ENCODE measurements around the gene SNX10. TPM values are rescaled to one million over a fixed set of nuclear protein-coding genes. Genes with fewer than 3 reads are reported as not detected.
"Not testable (repeated sequence)": the region's sequence is repeated elsewhere in the genome, so short reads cannot be mapped to it uniquely, and the experiment has no call there.

Gene SNX10
- total RNA-seq, 1 donor from 2014 or later: 73.8 TPM

DNA sequence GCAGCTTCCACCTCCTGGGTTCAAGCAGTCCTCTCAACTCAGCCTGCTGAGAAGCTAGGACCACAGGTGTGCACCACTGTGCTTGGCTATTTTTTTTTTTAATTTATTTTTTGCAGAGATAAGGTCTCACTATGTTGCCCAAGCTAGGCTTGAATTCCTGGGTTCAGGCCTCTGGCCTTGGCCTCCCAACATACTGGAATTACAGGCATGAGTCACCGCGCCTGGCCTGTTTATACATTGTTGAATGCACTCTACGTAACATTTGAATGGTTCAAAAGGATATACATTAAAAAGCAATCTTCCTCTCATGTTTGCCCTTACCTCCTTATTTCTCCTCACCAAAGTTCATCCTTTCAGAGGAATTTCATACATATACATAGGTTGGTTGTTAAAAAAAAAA is 7.2 kb upstream of the SNX10 start:
- Histone ChIP-seq H3K27ac (no peak overlapping the region), H3K36me3 (no peaks in the 10 kb centered on the region), H3K4me1 (no peaks in the 10 kb centered on the region), H3K4me3 (no peak overlapping the region), H3K9me3 (no peaks in the 10 kb centered on the region), H3K27me3 (no peaks in the 10 kb centered on the region)
- intact Hi-C loops (cut with DNase I): no loop called here
- no peak for DNase-seq
- TF ChIP-seq, protein P1, sequence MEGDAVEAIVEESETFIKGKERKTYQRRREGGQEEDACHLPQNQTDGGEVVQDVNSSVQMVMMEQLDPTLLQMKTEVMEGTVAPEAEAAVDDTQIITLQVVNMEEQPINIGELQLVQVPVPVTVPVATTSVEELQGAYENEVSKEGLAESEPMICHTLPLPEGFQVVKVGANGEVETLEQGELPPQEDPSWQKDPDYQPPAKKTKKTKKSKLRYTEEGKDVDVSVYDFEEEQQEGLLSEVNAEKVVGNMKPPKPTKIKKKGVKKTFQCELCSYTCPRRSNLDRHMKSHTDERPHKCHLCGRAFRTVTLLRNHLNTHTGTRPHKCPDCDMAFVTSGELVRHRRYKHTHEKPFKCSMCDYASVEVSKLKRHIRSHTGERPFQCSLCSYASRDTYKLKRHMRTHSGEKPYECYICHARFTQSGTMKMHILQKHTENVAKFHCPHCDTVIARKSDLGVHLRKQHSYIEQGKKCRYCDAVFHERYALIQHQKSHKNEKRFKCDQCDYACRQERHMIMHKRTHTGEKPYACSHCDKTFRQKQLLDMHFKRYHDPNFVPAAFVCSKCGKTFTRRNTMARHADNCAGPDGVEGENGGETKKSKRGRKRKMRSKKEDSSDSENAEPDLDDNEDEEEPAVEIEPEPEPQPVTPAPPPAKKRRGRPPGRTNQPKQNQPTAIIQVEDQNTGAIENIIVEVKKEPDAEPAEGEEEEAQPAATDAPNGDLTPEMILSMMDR (IDR thresholded peaks at IDR 0.05): no peak
- no peak for ATAC-seq

DNA sequence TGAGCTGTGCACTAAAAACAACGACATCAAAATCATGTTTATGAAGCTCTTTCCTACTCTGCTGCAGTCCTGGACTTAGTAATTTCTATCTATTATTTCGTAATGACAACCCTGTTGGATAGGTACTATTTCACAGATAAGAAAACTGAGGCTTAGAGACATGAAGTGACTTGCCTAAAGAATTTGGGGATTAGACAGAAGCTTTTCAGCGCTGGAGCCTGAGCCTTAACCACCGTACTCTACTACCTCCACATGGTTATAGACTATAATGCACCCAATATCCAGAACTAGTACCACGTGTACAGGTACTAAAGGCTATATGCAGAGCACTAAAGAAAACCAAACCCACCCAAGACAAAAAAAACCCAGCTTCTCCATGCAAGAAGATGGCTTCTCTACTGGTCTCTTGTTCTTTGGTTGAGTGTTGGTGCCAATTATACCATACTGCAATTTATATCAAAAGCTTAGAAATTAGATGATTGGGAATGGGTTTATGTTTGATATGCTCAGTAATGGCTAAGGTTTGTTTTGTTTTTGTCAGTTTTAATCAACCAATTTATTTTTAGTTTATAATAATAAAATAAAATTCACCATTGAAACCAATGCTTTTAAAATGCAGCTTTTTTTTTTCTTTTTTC is 6.5 kb upstream of the SNX10 start:
- TF ChIP-seq, protein P1 (IDR thresholded peaks at IDR 0.05): no peak
- no peaks in the 10 kb centered on the region for H3K27me3 ChIP-seq
- ATAC-seq (peak; percentile 42), DNase-seq (no peak)
- no peaks in the 10 kb centered on the region for H3K36me3 ChIP-seq
- no peaks in the 10 kb centered on the region for H3K4me1 ChIP-seq
- H3K27ac ChIP-seq: no peak overlapping the region
- intact Hi-C loops (cut with DNase I): no loop called here
- H3K9me3 ChIP-seq: no peaks in the 10 kb centered on the region
- no peak overlapping the region for H3K4me3 ChIP-seq

DNA sequence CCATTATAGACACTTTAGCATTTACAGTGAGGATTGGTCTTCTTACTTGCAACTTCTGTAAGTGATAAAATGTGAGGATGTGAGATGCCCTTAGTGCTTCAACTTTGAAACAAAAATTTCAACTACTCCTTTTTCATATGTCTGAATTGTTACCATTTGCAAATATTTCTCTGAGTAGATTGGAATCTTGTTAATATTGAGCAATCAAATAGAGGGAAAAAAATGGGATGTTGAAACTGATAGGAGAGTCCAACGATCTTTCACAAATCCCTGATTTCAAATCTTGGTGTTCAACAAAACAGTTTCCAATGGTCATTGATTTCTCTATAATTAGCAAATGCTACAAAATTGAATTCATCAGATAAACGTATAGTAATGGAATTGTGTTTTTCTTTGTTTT is 5.5 kb upstream of the SNX10 start:
- TF ChIP-seq, protein P1 (IDR thresholded peaks at IDR 0.05): no peak
- Histone ChIP-seq H3K4me1 (no peaks in the 10 kb centered on the region), H3K9me3 (no peaks in the 10 kb centered on the region), H3K27ac (no peak overlapping the region), H3K36me3 (no peaks in the 10 kb centered on the region), H3K4me3 (no peak overlapping the region), H3K27me3 (no peaks in the 10 kb centered on the region)
- DNase-seq: no peak
- intact Hi-C loops (cut with DNase I): no loop called here
- ATAC-seq: no peak

DNA sequence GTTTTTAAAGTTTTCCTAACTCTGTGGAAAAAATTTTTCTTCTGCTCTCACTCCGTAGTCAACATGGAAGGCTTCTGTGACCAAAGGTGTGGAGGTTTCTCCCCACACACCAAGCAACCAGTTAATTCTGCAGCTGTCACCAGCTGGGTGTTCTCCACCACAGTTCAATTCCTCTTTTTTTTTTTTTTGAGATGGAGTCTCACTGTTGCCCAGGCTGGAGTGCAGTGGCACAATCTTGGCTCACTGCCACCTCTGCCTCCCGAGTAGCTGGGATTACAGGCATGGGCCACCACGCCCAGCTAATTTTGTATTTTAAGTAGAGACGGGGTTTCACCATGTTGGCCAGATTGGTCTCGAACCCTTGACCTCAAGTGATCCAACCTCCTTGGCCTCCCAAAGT is 3.5 kb upstream of the SNX10 start:
- DNase-seq: not testable (repeated sequence)

DNA sequence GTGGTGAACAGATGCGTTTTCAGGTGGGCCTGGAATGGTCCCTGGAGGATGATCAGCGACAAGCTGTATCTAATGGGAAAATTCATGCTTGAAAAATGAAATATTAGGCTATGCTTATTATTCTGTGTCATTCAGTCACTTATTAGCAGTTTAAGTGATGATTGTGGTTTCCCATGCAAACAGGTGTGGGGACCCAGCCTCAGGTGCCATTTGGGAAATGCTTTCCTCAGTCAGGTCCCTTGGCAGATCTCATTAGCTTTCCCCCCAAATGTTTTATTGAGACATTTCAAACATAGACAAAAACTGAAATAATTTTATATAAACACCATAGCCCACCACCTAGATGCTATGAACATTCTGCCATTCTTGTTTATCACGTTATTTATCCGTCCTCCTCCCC is 411 bp upstream of the SNX10 start:
- Histone ChIP-seq H3K27ac (no peak overlapping the region), H3K27me3 (no peaks in the 10 kb centered on the region), H3K36me3 (no peaks in the 10 kb centered on the region), H3K9me3 (no peaks in the 10 kb centered on the region), H3K4me1 (peaks cover 7% of the 10 kb centered on the region), H3K4me3 (peak overlapping the region; percentile 68)
- intact Hi-C loops (cut with DNase I): no loop called here
- no peak for DNase-seq
- no peak for ATAC-seq
- TF ChIP-seq, protein P1 (IDR thresholded peaks at IDR 0.05): no peak

More for the DNA sequence above, 3.5 kb upstream of the SNX10 start:
- intact Hi-C loops (cut with DNase I); H3K36me3 ChIP-seq; H3K27ac ChIP-seq; H3K4me3 ChIP-seq; H3K9me3 ChIP-seq; H3K27me3 ChIP-seq; H3K4me1 ChIP-seq: not testable (repeated sequence)
- ATAC-seq: peak; percentile 49

DNA sequence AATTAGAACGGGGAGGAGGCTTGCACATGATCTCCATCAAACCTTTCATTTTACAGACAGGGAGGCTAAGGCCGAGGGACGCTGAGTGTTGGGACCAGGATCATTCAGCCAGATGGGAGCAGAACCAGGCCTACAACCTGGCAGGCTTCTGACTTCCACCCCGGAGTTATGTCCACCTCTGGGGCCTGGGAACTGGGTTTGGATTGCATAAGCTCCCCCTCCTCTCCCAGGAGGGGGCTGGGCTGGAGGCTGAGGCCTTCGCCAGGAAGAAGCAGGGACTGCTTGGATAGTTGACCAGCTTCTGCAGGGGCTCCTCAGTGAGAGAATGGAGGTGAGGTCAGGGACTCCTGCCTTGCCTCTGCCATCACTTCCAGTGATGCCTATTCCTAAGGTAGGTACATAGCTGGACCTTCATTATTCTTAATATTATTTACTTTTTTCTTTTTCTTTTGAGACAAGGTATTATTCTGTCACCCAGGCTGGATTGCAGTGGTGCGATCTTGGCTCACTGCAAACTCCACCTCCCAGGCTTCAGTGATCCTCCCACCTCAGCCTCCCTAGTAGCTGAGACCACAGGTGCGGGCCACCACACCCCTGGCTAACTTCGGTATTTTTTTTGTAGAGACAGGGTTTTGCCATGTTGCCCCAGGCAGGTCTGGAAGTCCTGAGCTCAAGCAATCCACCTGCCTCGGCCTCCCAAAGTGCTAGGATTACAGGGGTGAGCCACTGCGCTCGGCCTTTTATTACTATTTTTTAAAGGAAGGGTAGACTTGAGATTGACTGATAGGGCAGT is 1.3 kb downstream of the SNX10 start:
- H3K4me3 ChIP-seq: peak overlapping the region; percentile 68
- no peaks in the 10 kb centered on the region for H3K27me3 ChIP-seq
- intact Hi-C loops (cut with DNase I): no loop called here
- H3K36me3 ChIP-seq: no peaks in the 10 kb centered on the region
- peaks cover 7% of the 10 kb centered on the region for H3K4me1 ChIP-seq
- peak overlapping the region; percentile 55 for H3K27ac ChIP-seq
- no peaks in the 10 kb centered on the region for H3K9me3 ChIP-seq
- DNase-seq (no peak), ATAC-seq (peak; percentile 55)
- TF ChIP-seq, protein P1 (IDR thresholded peaks at IDR 0.05): no peak
